SK-N-SH (cell line): ENCODE measurements around the gene CD164L2. TPM values are rescaled to one million over a fixed set of nuclear protein-coding genes. Genes with fewer than 3 reads are reported as not detected.

Experiments used
- CTCF ChIA-PET: fragments of 300-600, 350-600 bp; formaldehyde crosslinking; extraction: SDS; loops from one replicate; lab custom pipeline; 2021; lab: Yijun Ruan, JAX
- POLR2A ChIA-PET: fragments of 350-600 bp; sonication (Branson Sonifier 250); formaldehyde crosslinking; extraction: SDS; loops from one replicate; lab custom pipeline; 2020; ENCODE audit warnings: antibody characterized with exemption, inconsistent platforms; lab: Yijun Ruan, JAX
- DNase-seq: peaks from one replicate; pipeline ENCODE4 v3.0.0; 2012
- H2AFZ ChIP-seq: fragments of 200-600 bp; sonication (generic); 2 replicates; pipeline ENCODE4 v1.8.1; 2016; ENCODE audit warnings: antibody characterized with exemption, mild to moderate bottlenecking, low read depth
- H3F3A ChIP-seq: fragments of 200-600 bp; sonication (generic); replicated peaks from 2 replicates; pipeline ENCODE3; 2016; ENCODE audit warnings: antibody characterized with exemption, mild to moderate bottlenecking; ENCODE audit not compliant: insufficient read depth
- H3K27ac ChIP-seq, 2 experiments: fragments of 200-500 bp in 1 of 2; fragments of 200-600 bp in 1 of 2; sonication (Bioruptor generic) in 1 of 2; sonication (generic), shearing (Covaris generic) in 1 of 2; 2 replicates each; pipeline versions ENCODE4 v1.5.1 to v1.6.1; 2014 to 2016; ENCODE audit warnings: low read depth in 2 of 2, inconsistent platforms in 1 of 2, low read length in 1 of 2, mild to moderate bottlenecking in 1 of 2, mixed read lengths in 1 of 2
- H3K27me3 ChIP-seq: fragments of 200-600 bp; sonication (generic), shearing (Covaris generic); 2 replicates; pipeline ENCODE4 v1.6.1; 2016; ENCODE audit warnings: mixed run types; ENCODE audit not compliant: insufficient read depth
- H3K36me3 ChIP-seq, 2 experiments: fragments of 200-500 bp in 1 of 2; fragments of 200-600 bp in 1 of 2; sonication (Bioruptor generic) in 1 of 2; sonication (generic) in 1 of 2; replicated peaks in 1 of 2; 2 replicates each; pipeline versions ENCODE3 to v1.5.1; 2014 to 2016; ENCODE audit warnings: low read length in 1 of 2, mild to moderate bottlenecking in 1 of 2; ENCODE audit not compliant: insufficient read depth in 2 of 2, control insufficient read depth in 1 of 2
- H3K4me1 ChIP-seq, 2 experiments: fragments of 200-500 bp in 1 of 2; fragments of 200-600 bp in 1 of 2; sonication (Bioruptor generic) in 1 of 2; sonication (generic), shearing (Covaris generic) in 1 of 2; 2 replicates each; pipeline versions ENCODE4 v1.5.1 to v1.6.1; 2014 to 2016; ENCODE audit warnings: low read depth in 1 of 2, low read length in 1 of 2, mixed run types in 1 of 2; ENCODE audit not compliant: insufficient read depth in 2 of 2, control insufficient read depth in 1 of 2
- H3K4me2 ChIP-seq: fragments of 200-600 bp; sonication (generic), shearing (Covaris generic); 2 replicates; pipeline ENCODE4 v1.6.1; 2017; ENCODE audit warnings: mixed run types
- H3K4me3 ChIP-seq, 2 experiments: fragments of 200-500 bp in 1 of 2; fragments of 200-600 bp in 1 of 2; sonication (Bioruptor generic) in 1 of 2; sonication (generic), shearing (Covaris generic) in 1 of 2; 2 replicates each; pipeline versions ENCODE4 v1.5.1 to v1.8.1; 2014 to 2016; ENCODE audit warnings: low read depth in 2 of 2, inconsistent platforms in 1 of 2, low read length in 1 of 2, mild to moderate bottlenecking in 1 of 2, mixed read lengths in 1 of 2, moderate library complexity in 1 of 2
- H3K79me2 ChIP-seq: fragments of 200-600 bp; sonication (generic); 2 replicates; pipeline ENCODE4 v1.8.1; 2017; ENCODE audit warnings: mild to moderate bottlenecking; ENCODE audit not compliant: insufficient read depth
- H3K9ac ChIP-seq: fragments of 200-600 bp; sonication (generic); 2 replicates; pipeline ENCODE4 v1.6.1; 2017; ENCODE audit warnings: mixed run types
- H3K9me2 ChIP-seq: fragments of 200-600 bp; sonication (generic); 2 replicates; pipeline ENCODE4 v1.6.1; 2017; ENCODE audit warnings: mixed run types
- H3K9me3 ChIP-seq: fragments of 200-600 bp; sonication (generic); 2 replicates; pipeline ENCODE4 v1.6.1; 2017; ENCODE audit warnings: mixed run types, mild to moderate bottlenecking, moderate library complexity
- H4K20me1 ChIP-seq: fragments of 200-600 bp; sonication (generic); 2 replicates; pipeline ENCODE4 v1.6.1; 2017; ENCODE audit warnings: mild to moderate bottlenecking, mixed run types; ENCODE audit not compliant: insufficient read depth
- CHD2 ChIP-seq: fragments of 150-350 bp; IDR thresholded peaks from 2 replicates; pipeline ENCODE4 v1.6.1; 2018; ENCODE audit warnings: low read length; ENCODE audit not compliant: partially characterized antibody
- ELF1 ChIP-seq: IDR thresholded peaks from 2 replicates; pipeline ENCODE4 v1.4.0; 2012
- FOSL2 ChIP-seq: IDR thresholded peaks from 2 replicates; pipeline ENCODE4 v1.4.0; 2012; ENCODE audit warnings: low read depth, mild to moderate bottlenecking, moderate library complexity, borderline replicate concordance
- FOXM1 ChIP-seq: IDR thresholded peaks from 2 replicates; pipeline ENCODE4 v1.4.0; 2012; ENCODE audit warnings: low read depth, mild to moderate bottlenecking
- GATA2 ChIP-seq: sonication (generic); formaldehyde crosslinking; IDR thresholded peaks from 2 replicates; pipeline ENCODE4 v1.5.0; 2020; ENCODE audit warnings: mild to moderate bottlenecking, missing genetic modification reagents
- IRF3 ChIP-seq: fragments of 150-350 bp; IDR thresholded peaks from 2 replicates; pipeline ENCODE4 v1.6.1; 2016; ENCODE audit warnings: mild to moderate bottlenecking, low read depth, low read length
- MEF2A ChIP-seq: IDR thresholded peaks from 2 replicates; pipeline ENCODE4 v1.4.0; 2012; ENCODE audit warnings: low read depth, borderline replicate concordance
- NFIC ChIP-seq: IDR thresholded peaks from 2 replicates; pipeline ENCODE4 v1.4.0; 2012; ENCODE audit warnings: borderline replicate concordance
- NRF1 ChIP-seq: IDR thresholded peaks from 2 replicates; pipeline ENCODE4 v1.6.1; 2012; ENCODE audit warnings: low read depth, mild to moderate bottlenecking, low read length
- REST ChIP-seq: IDR thresholded peaks from 2 replicates; pipeline ENCODE4 v1.6.1; 2012; ENCODE audit warnings: mild to moderate bottlenecking, low read depth, low read length, moderate library complexity
- SMC3 ChIP-seq: IDR thresholded peaks from 2 replicates; pipeline ENCODE4 v1.6.1; 2012; ENCODE audit warnings: low read depth, low read length, improper control_type of control experiment
- TCF12 ChIP-seq: IDR thresholded peaks from 2 replicates; pipeline ENCODE4 v1.4.0; 2012
- WGBS: methylation state at CpG from one replicate; pipeline ENCODE4 v1.1.6; 2017; ENCODE audit warnings: low lambda C conversion rate; 5-methylcytosine and 5-hydroxymethylcytosine counted together
- polyA plus RNA-seq, 3 experiments: library from polyadenylated mRNA; depleted of rRNA; stranded (reverse); fragments of >200 nt; gene quantifications; 2 replicates each; pipeline ENCODE4 v1.2.3, GENCODE V29; 2012
- TF ChIP-seq, protein P1 (sequence below): fragments of 200-600 bp; sonication (generic); IDR thresholded peaks from 2 replicates; pipeline ENCODE4 v1.6.1; 2017; ENCODE audit warnings: antibody characterized with exemption, mild to moderate bottlenecking, moderate library complexity
- TF ChIP-seq, protein P2 (sequence below): IDR thresholded peaks from 2 replicates; pipeline ENCODE4 v1.4.0; 2012; ENCODE audit warnings: low read depth, borderline replicate concordance
- TF ChIP-seq, protein P3 (sequence below): IDR thresholded peaks from 2 replicates; pipeline ENCODE4; 2012

CD164L2 gene
- polyA plus RNA-seq, 1 of the 3 experiments (the other 2 are of a cell fraction), result 0.05 TPM

GRCh38 chr1:27350663-27351540 is 32.2 kb downstream of the CD164L2 start:
- Histone ChIP-seq H3K4me1 (peaks cover 0 to 10% of the 10 kb centered on the region in 2 experiments; a peak in 1 of 4 replicates), H3K36me3 (peaks cover 2 to 3% of the 10 kb centered on the region in 2 experiments), H4K20me1 (no peaks in the 10 kb centered on the region), H3K4me3 (no peak overlapping the region), H2AFZ (no peak overlapping the region), H3F3A (no peaks in the 10 kb centered on the region), H3K4me2 (no peak overlapping the region), H3K27me3 (no peaks in the 10 kb centered on the region), H3K9ac (no peak overlapping the region), H3K27ac (no peak overlapping the region), H3K79me2 (no peaks in the 10 kb centered on the region), H3K9me3 (no peaks in the 10 kb centered on the region), H3K9me2 (no peaks in the 10 kb centered on the region)
- no peak for TF ChIP-seq GATA2
- TF ChIP-seq FOXM1, result no peak
- TF ChIP-seq IRF3, result no peak
- no peak for TF ChIP-seq SMC3
- TF ChIP-seq, protein P1, sequence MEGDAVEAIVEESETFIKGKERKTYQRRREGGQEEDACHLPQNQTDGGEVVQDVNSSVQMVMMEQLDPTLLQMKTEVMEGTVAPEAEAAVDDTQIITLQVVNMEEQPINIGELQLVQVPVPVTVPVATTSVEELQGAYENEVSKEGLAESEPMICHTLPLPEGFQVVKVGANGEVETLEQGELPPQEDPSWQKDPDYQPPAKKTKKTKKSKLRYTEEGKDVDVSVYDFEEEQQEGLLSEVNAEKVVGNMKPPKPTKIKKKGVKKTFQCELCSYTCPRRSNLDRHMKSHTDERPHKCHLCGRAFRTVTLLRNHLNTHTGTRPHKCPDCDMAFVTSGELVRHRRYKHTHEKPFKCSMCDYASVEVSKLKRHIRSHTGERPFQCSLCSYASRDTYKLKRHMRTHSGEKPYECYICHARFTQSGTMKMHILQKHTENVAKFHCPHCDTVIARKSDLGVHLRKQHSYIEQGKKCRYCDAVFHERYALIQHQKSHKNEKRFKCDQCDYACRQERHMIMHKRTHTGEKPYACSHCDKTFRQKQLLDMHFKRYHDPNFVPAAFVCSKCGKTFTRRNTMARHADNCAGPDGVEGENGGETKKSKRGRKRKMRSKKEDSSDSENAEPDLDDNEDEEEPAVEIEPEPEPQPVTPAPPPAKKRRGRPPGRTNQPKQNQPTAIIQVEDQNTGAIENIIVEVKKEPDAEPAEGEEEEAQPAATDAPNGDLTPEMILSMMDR, result no peak
- no peak for TF ChIP-seq MEF2A
- no peak for TF ChIP-seq ELF1
- TF ChIP-seq, protein P2, sequence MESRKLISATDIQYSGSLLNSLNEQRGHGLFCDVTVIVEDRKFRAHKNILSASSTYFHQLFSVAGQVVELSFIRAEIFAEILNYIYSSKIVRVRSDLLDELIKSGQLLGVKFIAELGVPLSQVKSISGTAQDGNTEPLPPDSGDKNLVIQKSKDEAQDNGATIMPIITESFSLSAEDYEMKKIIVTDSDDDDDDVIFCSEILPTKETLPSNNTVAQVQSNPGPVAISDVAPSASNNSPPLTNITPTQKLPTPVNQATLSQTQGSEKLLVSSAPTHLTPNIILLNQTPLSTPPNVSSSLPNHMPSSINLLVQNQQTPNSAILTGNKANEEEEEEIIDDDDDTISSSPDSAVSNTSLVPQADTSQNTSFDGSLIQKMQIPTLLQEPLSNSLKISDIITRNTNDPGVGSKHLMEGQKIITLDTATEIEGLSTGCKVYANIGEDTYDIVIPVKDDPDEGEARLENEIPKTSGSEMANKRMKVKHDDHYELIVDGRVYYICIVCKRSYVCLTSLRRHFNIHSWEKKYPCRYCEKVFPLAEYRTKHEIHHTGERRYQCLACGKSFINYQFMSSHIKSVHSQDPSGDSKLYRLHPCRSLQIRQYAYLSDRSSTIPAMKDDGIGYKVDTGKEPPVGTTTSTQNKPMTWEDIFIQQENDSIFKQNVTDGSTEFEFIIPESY, result no peak
- no peak for TF ChIP-seq CHD2
- no peak for TF ChIP-seq NFIC
- TF ChIP-seq, protein P3, sequence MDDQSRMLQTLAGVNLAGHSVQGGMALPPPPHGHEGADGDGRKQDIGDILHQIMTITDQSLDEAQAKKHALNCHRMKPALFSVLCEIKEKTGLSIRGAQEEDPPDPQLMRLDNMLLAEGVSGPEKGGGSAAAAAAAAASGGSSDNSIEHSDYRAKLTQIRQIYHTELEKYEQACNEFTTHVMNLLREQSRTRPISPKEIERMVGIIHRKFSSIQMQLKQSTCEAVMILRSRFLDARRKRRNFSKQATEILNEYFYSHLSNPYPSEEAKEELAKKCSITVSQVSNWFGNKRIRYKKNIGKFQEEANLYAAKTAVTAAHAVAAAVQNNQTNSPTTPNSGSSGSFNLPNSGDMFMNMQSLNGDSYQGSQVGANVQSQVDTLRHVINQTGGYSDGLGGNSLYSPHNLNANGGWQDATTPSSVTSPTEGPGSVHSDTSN, result no peak
- no peak for TF ChIP-seq NRF1
- TF ChIP-seq TCF12, result no peak
- no peak for TF ChIP-seq REST
- TF ChIP-seq FOSL2, result no peak
- CTCF ChIA-PET, result interaction anchor here (0.7 to 12.3 kb wide), 8 partner anchors 9 to 52 kb away, joined by 3 to 219 read pairs (median 4); partner anchors contain the start of gene SYTL1
- no peak for DNase-seq
- POLR2A ChIA-PET, result no interaction called here
- WGBS, result 94% methylated on average over 59 of the region's 62 CpGs
